Osteocyte (in vitro differentiated cells): ENCODE results near the gene FAM81A. TPM values are rescaled to one million over a fixed set of nuclear protein-coding genes. Genes with fewer than 3 reads are reported as not detected.

ENCODE experiments used
- DNase-seq: peaks from one replicate; pipeline ENCODE4 v3.0.0; 2021; ENCODE audit warnings: mixed read lengths; ENCODE audit not compliant: unreplicated experiment; ENCODE audit errors: extremely low spot score
- H3K27ac Mint-ChIP-seq: one replicate; pipeline ENCODE4 v1.8.0; 2021; ENCODE audit warnings: mild to moderate bottlenecking, mixed read lengths; ENCODE audit not compliant: unreplicated experiment
- H3K27me3 Mint-ChIP-seq: one replicate; pipeline ENCODE4 v1.8.0; 2021; ENCODE audit warnings: mixed read lengths; ENCODE audit not compliant: unreplicated experiment
- H3K36me3 Mint-ChIP-seq: one replicate; pipeline ENCODE4 v1.8.0; 2021; ENCODE audit warnings: mixed read lengths; ENCODE audit not compliant: unreplicated experiment
- H3K4me1 Mint-ChIP-seq: one replicate; pipeline ENCODE4 v1.8.0; 2021; ENCODE audit warnings: mixed read lengths; ENCODE audit not compliant: unreplicated experiment
- H3K4me3 Mint-ChIP-seq: one replicate; pipeline ENCODE4 v1.8.0; 2021; ENCODE audit warnings: mild to moderate bottlenecking, moderate library complexity, mixed read lengths; ENCODE audit not compliant: unreplicated experiment
- H3K9me3 Mint-ChIP-seq: one replicate; pipeline ENCODE4 v1.8.0; 2021; ENCODE audit warnings: mixed read lengths; ENCODE audit not compliant: unreplicated experiment
- long read RNA-seq: library from polyadenylated mRNA; unstranded; transcript quantifications from one replicate; pipeline ENCODE4 v2.0.0, GENCODE V29; 2021
- total RNA-seq: library from RNA; stranded (reverse); gene quantifications from 2 replicates; pipeline ENCODE4 v1.2.1, GENCODE V29; 2021
- TF ChIP-seq, protein P1 (sequence below): fragments of 200-600 bp; sonication (generic); IDR thresholded peaks from 2 replicates; pipeline ENCODE4 v1.5.0; 2021; ENCODE audit warnings: antibody characterized with exemption, mild to moderate bottlenecking, moderate library complexity

FAM81A gene
- total RNA-seq, result not detected in 2 replicates
- long read RNA-seq, result 0 reads

DNA sequence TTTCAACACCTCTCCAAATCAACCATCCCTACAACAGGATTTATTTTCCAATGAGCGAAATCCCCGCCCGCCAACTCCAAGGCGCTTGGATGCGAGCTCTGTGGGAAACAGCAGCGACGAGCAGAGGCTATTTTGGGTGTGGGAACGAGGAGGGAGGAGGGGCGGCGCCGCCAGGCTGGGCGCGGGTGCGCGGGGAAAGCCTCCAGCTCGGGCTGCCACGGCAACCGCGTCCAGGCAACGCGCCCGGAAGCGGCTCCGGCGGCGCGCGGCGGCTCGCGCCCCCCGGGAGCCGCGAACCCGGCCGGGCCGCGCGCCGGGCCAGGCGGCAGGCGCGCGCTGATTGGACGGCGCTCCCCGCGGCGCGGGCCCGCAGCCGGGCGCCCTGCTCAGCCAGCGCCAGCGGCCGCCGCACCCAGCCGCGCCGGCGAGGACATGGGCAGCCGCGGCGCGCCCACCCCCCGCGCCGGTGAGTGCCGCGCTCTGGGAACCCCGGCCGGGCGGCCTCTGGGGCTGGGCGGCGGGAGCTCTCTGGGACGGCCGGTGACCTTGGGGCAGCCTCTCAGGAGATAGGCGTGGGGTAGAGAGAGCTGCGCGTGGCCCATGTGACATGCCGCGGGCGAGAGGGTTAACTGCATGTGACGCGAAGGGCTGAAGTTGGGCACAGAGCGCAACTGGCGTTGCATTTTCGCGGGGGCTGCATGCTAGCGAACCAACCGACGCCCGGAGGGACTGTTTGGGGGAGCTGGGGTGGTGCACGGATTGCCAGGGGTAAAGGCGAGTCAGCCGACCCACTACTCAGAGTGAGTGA lies at the start of gene FAM81A:
FAM81A (plus strand) TSS at position 370 of the 808 bp plus-strand sequence. CDS start 20,441 bp downstream, outside the sequence.
- TF ChIP-seq, protein P1, sequence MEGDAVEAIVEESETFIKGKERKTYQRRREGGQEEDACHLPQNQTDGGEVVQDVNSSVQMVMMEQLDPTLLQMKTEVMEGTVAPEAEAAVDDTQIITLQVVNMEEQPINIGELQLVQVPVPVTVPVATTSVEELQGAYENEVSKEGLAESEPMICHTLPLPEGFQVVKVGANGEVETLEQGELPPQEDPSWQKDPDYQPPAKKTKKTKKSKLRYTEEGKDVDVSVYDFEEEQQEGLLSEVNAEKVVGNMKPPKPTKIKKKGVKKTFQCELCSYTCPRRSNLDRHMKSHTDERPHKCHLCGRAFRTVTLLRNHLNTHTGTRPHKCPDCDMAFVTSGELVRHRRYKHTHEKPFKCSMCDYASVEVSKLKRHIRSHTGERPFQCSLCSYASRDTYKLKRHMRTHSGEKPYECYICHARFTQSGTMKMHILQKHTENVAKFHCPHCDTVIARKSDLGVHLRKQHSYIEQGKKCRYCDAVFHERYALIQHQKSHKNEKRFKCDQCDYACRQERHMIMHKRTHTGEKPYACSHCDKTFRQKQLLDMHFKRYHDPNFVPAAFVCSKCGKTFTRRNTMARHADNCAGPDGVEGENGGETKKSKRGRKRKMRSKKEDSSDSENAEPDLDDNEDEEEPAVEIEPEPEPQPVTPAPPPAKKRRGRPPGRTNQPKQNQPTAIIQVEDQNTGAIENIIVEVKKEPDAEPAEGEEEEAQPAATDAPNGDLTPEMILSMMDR, result no peak
- Mint-ChIP-seq H3K4me3 (peak within 1 kb of the TSS; percentile 79), H3K27ac (no peak within 1 kb of the TSS), H3K36me3 (no peaks in the 10 kb centered on the region), H3K9me3 (no peaks in the 10 kb centered on the region), H3K4me1 (peaks cover 13% of the 10 kb centered on the region), H3K27me3 (peaks cover 80% of the 10 kb centered on the region)
- peak; percentile 88 for DNase-seq

DNA sequence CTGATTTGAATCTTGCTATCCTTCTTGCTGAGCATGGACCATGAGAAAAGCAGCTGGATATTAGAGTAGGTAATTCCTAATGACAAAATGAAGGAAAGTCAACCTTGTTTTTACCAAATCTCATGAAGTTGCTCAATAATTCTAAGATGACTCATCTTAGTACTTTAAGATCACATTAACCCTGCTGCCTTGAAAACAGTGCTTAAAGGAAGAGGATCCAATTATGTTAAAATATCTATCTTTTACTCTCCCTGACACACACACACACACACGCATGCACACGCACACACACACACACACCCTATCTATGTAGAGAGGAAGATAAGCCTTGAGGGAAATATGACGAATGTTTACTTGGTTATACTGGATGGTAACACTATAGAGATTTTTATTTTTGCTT lies 49.3 kb upstream of the FAM81A start:
- Mint-ChIP-seq H3K4me3 (no peak overlapping the region), H3K9me3 (no peaks in the 10 kb centered on the region), H3K27me3 (no peaks in the 10 kb centered on the region), H3K27ac (no peak overlapping the region), H3K4me1 (peaks cover 5% of the 10 kb centered on the region), H3K36me3 (no peaks in the 10 kb centered on the region)
- DNase-seq, result no peak
- TF ChIP-seq, protein P1, result no peak

GRCh38 chr15:59392299-59392698 lies 45.7 kb upstream of the FAM81A start:
- peaks cover 5% of the 10 kb centered on the region for H3K4me1 Mint-ChIP-seq
- no peak for DNase-seq
- TF ChIP-seq, protein P1, result no peak
- no peaks in the 10 kb centered on the region for H3K9me3 Mint-ChIP-seq
- H3K27ac Mint-ChIP-seq, result no peak overlapping the region
- H3K36me3 Mint-ChIP-seq, result no peaks in the 10 kb centered on the region
- no peak overlapping the region for H3K4me3 Mint-ChIP-seq
- peaks cover 14% of the 10 kb centered on the region for H3K27me3 Mint-ChIP-seq

DNA sequence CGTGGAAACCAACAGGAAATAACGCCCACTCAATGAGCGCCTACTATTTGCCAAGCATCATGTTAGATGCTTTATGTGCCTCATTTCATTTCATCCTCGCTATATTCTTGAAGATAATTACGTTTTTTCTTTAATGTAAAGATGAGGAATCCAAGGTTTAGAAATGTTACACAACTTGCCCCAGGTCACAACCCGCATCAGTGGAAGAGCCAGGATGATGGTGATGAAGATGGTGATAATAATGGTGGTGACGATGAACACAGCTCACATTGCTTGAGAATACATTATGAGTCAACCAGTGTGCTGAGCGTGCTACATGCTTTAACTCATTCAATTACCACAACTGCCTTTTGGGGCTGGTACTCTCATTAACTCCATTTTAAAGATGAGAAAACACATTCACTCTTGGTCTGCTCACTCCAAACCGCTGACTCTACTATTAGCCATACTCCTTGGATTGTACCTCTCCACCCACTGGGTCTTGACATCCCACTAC lies 43.8 kb upstream of the FAM81A start:
- DNase-seq, result no peak
- TF ChIP-seq, protein P1, result no peak
- Mint-ChIP-seq H3K9me3 (no peaks in the 10 kb centered on the region), H3K36me3 (no peaks in the 10 kb centered on the region), H3K27me3 (peaks cover 29% of the 10 kb centered on the region), H3K27ac (no peak overlapping the region), H3K4me1 (no peaks in the 10 kb centered on the region), H3K4me3 (no peak overlapping the region)

GRCh38 chr15:59396211-59396610 lies 41.8 kb upstream of the FAM81A start:
- H3K4me3 Mint-ChIP-seq, result no peak overlapping the region
- no peak for DNase-seq
- H3K9me3 Mint-ChIP-seq, result no peaks in the 10 kb centered on the region
- H3K27me3 Mint-ChIP-seq, result peaks cover 44% of the 10 kb centered on the region
- H3K27ac Mint-ChIP-seq, result no peak overlapping the region
- no peaks in the 10 kb centered on the region for H3K36me3 Mint-ChIP-seq
- no peaks in the 10 kb centered on the region for H3K4me1 Mint-ChIP-seq
- TF ChIP-seq, protein P1, result no peak
